ENCODE results near the gene NUCKS1. TPM values are rescaled to one million over a fixed set of nuclear protein-coding genes. Genes with fewer than 3 reads are reported as not detected.

The NUCKS1 gene
- total and polyA plus RNA-seq, 2 of the 8 experiments (the other 6 are each of a cell fraction or from before 2014, with no cell fraction given): 126 to 461 TPM

- H3K9ac ChIP-seq (replicated peaks in 1 of 4; ENCODE audit: extremely low read depth in 1 of 4, low read depth in 3 of 4, low read length in 3 of 4): peak within 1 kb of the TSS; percentile 4 to 35 (median 15); a peak in 3 of 7 replicates
- POLR2A ChIA-PET (ENCODE audit: partially characterized antibody): interaction anchor here (0.9 to 5.4 kb wide), 15 partner anchors 9 to 88 kb away, joined by 3 to 49 read pairs (median 6); partner anchors contain the start of gene ELK4
- FAIRE-seq: no peak
Measured at GRCh38 chr1:205680073-205680851, 69.7 kb downstream of the NUCKS1 start, which contains the start of gene SLC45A3. Gene SLC45A3 (minus strand): TSS chr1:205680509. CDS start chr1:205664656, 15,853 bp downstream.

More at GRCh38 chr1:205680073-205680851, 69.7 kb downstream of the NUCKS1 start, which contains the start of gene SLC45A3:
- H3K4me3 ChIP-seq (ENCODE audit: extremely low read depth in 1 of 4, insufficient read depth in 2 of 4, low read depth in 3 of 4, low read length in 4 of 4): peak within 1 kb of the TSS; percentile 63 to 93 (median 72)
- H3K23ac ChIP-seq (ENCODE audit: insufficient read length): no peak within 1 kb of the TSS
- H2AK5ac ChIP-seq (ENCODE audit: low read depth, low read length): no peak within 1 kb of the TSS
- H3K27ac ChIP-seq (ENCODE audit: low read depth, low read length): peak within 1 kb of the TSS; percentile 48; the same call in 1 of the 2 replicates
- no peak for DNase-seq (ENCODE audit: low read depth in 1 of 2, low spot score in 2 of 2)
- H2AFZ ChIP-seq (ENCODE audit: low read length): no peak within 1 kb of the TSS
- peak within 1 kb of the TSS; percentile 81; the same call in 1 of the 2 replicates for H2BK15ac ChIP-seq (ENCODE audit: low read length)
- peaks cover 0 to 11% (median 2%) of the 10 kb centered on the region in 4 experiments; a peak in 2 of 7 replicates for H3K27me3 ChIP-seq (replicated peaks in 1 of 4; ENCODE audit: control insufficient read depth in 3 of 4, extremely low read depth in 1 of 4, insufficient read depth in 3 of 4, low read length in 3 of 4)
- no peaks in the 10 kb centered on the region for H3K9me3 ChIP-seq (ENCODE audit: insufficient read depth in 2 of 2, low read depth in 1 of 2, low read length in 1 of 2)
- TF ChIP-seq KDM4A (IDR thresholded peaks at IDR 0.05; ENCODE audit: low read depth, low read length, severe bottlenecking) (peak; percentile 95), HDAC2 (IDR thresholded peaks at IDR 0.05; ENCODE audit: borderline replicate concordance in 1 of 2, low read depth in 2 of 2, low read length in 2 of 2) (0 out of 4 replicates have a peak, but pooled peaks of 1 of the 2 experiments have one; percentile 45), EGR1 (IDR thresholded peaks at IDR 0.05; ENCODE audit: borderline replicate concordance, low read depth, low read length) (no peak), SIX5 (IDR thresholded peaks at IDR 0.05; ENCODE audit: low read depth, low read length) (no peak), BACH1 (IDR thresholded peaks at IDR 0.05; ENCODE audit: low read length) (0 out of 2 replicates have a peak, but pooled peaks have one; percentile 4), POLR2A (IDR thresholded peaks at IDR 0.05; ENCODE audit: control extremely low read depth in 1 of 2, low read depth in 2 of 2, low read length in 2 of 2) (peak in 1 of 2 experiments; percentile 31; a peak in 1 of 3 replicates), PHF8 (conservative IDR thresholded peaks at IDR 0.05; ENCODE audit: low read depth, low read length) (peak; percentile 39; the same call in 1 of the 2 replicates)
- H3K79me1 ChIP-seq (ENCODE audit: low read depth, low read length): peaks cover 10% of the 10 kb centered on the region
- H2BK120ac ChIP-seq (replicated peaks; ENCODE audit: low read depth, low read length): no peak within 1 kb of the TSS
- peak within 1 kb of the TSS; percentile 35 for H4K5ac ChIP-seq (ENCODE audit: insufficient read length, low read depth, low read length)
- peaks cover 11% of the 10 kb centered on the region for H3K23me2 ChIP-seq (ENCODE audit: low read depth, low read length)
- H3K18ac ChIP-seq (ENCODE audit: extremely low read depth, low read length): peak within 1 kb of the TSS; percentile 78
- H3K4me1 ChIP-seq (replicated peaks in 1 of 4; ENCODE audit: control insufficient read depth in 3 of 4, insufficient read depth in 4 of 4, low read length in 3 of 4): peaks cover 4 to 30% (median 15%) of the 10 kb centered on the region in 4 experiments
- H2BK5ac ChIP-seq (ENCODE audit: low read depth, low read length): peak within 1 kb of the TSS; percentile 24; the same call in 1 of the 2 replicates
- 0 out of 2 replicates have a peak within 1 kb of the TSS, but pooled peaks have one; percentile 68 for H2BK12ac ChIP-seq (ENCODE audit: low read depth, low read length)
- H3K4me2 ChIP-seq (ENCODE audit: insufficient read depth in 1 of 2, low read depth in 2 of 2, low read length in 2 of 2): peak within 1 kb of the TSS; percentile 79 to 83
- H4K20me1 ChIP-seq (replicated peaks in 1 of 2; ENCODE audit: control insufficient read depth in 1 of 2, insufficient read depth in 2 of 2, low read length in 2 of 2): peaks cover 0 to 7% of the 10 kb centered on the region in 2 experiments
- H4K91ac ChIP-seq (replicated peaks; ENCODE audit: insufficient read length, low read length): peak within 1 kb of the TSS; percentile 22
- no peaks in the 10 kb centered on the region for H3K36me3 ChIP-seq (ENCODE audit: control insufficient read depth in 2 of 4, insufficient read depth in 4 of 4, low read length in 3 of 4)
- peak within 1 kb of the TSS; percentile 90 for H4K8ac ChIP-seq (ENCODE audit: extremely low read depth, insufficient read depth, low read length)
- peak within 1 kb of the TSS; percentile 90 for H2BK20ac ChIP-seq (ENCODE audit: low read length)
- peak within 1 kb of the TSS; percentile 5 for H3K56ac ChIP-seq (replicated peaks; ENCODE audit: insufficient read length, low read depth, low read length)
- H3K14ac ChIP-seq (ENCODE audit: insufficient read length): no peak within 1 kb of the TSS
- peaks cover 0 to 36% of the 10 kb centered on the region in 2 experiments; a peak in 3 of 4 replicates for H3K79me2 ChIP-seq (ENCODE audit: control insufficient read depth in 1 of 2, insufficient read depth in 2 of 2, low read length in 2 of 2)
- H3K4ac ChIP-seq (replicated peaks; ENCODE audit: insufficient read length, low read depth, low read length): peak within 1 kb of the TSS; percentile 88
- CTCF ChIA-PET (ENCODE audit: partially characterized antibody): interaction anchor here (0.6 to 17.5 kb wide), 12 partner anchors 8 to 235 kb away, joined by 3 to 378 read pairs (median 4); no protein-coding TSS in a partner anchor
- WGBS, 2 experiments (ENCODE audit: extremely low coverage in 1 of 2, insufficient coverage in 1 of 2, insufficient read length in 1 of 2, insufficient replicate concordance in 2 of 2, low coverage in 1 of 2, low lambda C conversion rate in 2 of 2, missing lambda C conversion rate in 1 of 2): 2% methylated on average over 40 of the region's 86 CpGs; no CpG with 5 or more reads in 1 of the 2 experiments

Data from H1 (cell line).